GM11168 (cell line): Measurements from ENCODE around the gene IL31.
"Not testable (repeated sequence)": the region's sequence is repeated elsewhere in the genome, so short reads cannot be mapped to it uniquely, and the experiment has no call there.

Source experiments
- in situ Hi-C: fragments of 300-500 bp; cut with MboI; formaldehyde crosslinking; loops from one replicate; pipeline ENCODE4 v1.12.0; 2022; ENCODE audit warnings: low sequenced_read_pairs; ENCODE audit not compliant: unreplicated experiment

Gene IL31

DNA sequence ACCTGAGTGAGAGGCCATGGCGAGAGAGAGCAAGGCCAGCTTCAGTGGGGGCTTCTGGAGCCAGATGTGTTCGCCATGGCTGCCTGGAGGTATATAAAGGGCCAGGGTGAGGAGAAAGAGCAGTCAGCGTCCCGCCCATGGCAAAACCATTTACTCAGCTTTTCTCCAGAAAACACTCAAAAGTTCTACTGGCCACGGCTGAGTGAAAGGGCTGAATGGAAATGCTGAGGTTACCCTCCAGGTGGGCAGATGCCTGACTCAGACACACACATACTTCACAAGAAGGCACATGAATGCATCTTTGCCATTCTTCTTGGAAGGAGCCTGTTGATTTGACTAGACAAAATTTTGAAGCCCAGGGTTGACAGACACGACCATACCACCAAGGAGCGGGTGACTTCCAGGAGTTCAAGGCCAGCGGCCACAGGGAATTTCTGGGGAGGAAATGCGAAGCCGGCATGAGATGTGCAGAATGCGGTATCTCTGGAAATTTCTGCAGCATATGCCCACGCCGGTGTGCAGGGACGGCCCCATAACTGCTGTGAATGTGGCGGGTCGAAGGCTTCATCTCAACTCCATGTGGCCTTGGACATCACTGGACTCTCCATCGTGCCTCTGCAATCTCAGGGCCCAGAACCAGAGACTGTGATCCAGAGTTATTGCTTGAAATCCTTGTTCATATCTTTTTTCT is at the start of gene IL31:
TSS of gene IL31 (minus strand) at position 67 of the 691 bp plus-strand sequence. CDS start at position 18, 49 bp downstream.
- in situ Hi-C loops = no loop called here

DNA sequence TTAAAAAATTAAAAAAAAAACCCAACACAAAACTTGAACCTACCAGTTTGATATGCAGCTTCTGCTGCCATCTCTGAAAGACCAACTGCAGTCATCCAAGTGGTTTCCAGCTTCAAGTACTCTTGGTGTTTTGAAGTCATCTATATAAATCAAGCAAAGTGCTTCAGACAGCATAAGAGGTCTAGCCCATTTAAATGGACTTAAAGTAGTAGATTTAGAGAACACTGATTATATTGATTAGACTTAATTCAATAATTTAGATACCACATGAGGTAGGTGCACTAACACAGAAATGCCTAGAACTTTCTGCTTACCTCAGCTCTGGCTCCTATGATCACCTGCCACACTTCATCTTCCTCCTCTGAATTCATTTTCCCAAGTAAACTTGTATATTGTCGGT is 42.4 kb upstream of the IL31 start:
- in situ Hi-C loops = no loop called here

DNA sequence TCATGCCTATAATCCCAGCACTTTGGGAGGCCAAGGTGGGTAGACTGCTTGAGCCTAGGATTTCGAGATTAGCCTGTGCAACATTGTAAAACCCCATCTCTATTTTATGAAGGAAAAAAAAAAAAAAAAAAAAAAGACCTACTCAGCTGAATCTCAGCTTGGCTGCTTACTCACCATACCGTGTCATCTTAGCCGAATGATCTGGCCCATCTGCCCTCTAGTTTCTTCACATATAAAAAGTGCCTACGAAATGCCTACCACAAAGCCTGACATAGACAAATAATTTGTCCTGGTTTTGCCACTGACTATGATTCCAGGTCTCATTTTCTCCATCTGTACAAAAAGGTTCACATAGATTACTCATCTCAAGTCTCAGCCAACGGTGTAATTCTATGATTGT is 41.8 kb upstream of the IL31 start:
- in situ Hi-C loops = no loop called here

DNA sequence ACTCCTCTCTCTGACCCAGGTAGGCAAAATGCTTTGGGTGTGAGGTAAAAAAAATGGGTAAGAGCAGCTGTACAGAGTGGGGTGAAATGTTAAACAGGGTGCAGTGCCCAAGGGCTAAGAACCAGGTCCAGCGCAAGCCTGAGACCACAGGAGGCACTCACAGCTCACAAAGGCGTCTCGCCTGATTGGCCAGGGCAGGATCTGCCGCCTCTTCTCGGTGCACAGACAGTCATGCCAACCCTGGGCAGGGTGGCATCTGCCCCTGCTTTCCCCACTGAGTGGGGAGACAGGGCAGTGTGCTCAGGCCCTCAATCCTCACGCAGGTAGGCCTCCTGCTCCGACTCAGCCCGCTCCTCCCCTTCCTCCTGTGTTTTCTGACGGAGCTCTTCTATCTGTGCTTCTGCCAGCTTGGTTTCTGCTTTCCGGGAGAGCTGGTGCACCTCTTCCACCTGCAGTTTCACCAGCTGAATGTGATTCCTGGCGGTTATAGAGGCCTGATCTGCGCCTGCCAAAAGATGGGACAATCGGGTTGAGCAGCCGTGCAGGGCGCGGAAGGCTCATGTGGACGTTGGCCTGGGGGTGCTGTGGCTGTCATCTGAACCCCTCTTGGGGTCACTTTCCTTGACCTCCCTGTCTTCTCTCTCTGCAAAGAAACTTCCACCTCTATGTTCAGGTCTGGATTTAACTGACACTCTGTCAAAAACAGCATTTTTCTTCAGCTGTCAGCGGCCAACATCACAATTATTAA is 34.2 kb upstream of the IL31 start:
- in situ Hi-C loops = no loop called here

DNA sequence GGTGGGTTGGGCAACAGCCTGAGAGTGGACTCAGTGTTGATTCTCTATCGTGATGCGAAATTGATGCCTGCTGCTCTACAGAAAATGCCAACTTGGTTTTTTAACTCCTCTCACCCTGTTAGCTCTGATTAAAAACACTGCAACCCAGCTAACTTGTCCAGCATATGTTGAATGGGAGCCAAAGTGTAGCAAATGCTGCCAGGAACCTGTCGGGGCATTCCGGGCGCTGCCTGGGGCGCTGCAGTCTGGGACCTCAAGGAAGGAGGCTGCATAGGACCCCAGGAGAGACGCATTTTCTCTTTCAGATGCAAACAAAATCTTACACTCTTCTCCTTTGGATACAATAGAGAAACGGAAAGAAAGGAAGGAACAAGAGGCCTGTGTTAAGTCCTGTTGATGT is 33.4 kb upstream of the IL31 start:
- in situ Hi-C loops = no loop called here

DNA sequence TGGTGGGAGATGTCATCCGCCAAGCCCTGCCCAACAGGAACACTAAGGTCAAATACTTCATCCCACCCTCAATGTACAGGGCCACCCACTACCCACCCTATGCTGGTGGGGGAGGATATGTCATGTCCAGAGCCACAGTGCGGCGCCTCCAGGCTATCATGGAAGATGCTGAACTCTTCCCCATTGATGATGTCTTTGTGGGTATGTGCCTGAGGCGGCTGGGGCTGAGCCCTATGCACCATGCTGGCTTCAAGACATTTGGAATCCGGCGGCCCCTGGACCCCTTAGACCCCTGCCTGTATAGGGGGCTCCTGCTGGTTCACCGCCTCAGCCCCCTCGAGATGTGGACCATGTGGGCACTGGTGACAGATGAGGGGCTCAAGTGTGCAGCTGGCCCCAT is 33.0 kb upstream of the IL31 start:
- in situ Hi-C loops = no loop called here

DNA sequence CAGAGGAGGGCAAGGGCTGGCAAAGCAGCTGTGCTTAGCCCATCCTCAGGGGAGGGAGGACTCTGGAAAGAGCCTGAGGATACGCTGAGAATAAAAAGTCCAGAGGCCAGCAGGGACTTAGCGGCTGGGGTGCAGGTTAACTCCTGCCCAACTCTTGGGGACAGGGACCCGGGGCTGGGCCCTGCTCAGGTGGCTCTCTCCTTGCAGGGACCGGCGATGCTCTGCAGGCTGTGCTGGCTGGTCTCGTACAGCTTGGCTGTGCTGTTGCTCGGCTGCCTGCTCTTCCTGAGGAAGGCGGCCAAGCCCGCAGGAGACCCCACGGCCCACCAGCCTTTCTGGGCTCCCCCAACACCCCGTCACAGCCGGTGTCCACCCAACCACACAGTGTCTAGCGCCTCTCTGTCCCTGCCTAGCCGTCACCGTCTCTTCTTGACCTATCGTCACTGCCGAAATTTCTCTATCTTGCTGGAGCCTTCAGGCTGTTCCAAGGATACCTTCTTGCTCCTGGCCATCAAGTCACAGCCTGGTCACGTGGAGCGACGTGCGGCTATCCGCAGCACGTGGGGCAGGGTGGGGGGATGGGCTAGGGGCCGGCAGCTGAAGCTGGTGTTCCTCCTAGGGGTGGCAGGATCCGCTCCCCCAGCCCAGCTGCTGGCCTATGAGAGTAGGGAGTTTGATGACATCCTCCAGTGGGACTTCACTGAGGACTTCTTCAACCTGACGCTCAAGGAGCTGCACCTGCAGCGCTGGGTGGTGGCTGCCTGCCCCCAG is 32.3 kb upstream of the IL31 start:
- in situ Hi-C loops = no loop called here

DNA sequence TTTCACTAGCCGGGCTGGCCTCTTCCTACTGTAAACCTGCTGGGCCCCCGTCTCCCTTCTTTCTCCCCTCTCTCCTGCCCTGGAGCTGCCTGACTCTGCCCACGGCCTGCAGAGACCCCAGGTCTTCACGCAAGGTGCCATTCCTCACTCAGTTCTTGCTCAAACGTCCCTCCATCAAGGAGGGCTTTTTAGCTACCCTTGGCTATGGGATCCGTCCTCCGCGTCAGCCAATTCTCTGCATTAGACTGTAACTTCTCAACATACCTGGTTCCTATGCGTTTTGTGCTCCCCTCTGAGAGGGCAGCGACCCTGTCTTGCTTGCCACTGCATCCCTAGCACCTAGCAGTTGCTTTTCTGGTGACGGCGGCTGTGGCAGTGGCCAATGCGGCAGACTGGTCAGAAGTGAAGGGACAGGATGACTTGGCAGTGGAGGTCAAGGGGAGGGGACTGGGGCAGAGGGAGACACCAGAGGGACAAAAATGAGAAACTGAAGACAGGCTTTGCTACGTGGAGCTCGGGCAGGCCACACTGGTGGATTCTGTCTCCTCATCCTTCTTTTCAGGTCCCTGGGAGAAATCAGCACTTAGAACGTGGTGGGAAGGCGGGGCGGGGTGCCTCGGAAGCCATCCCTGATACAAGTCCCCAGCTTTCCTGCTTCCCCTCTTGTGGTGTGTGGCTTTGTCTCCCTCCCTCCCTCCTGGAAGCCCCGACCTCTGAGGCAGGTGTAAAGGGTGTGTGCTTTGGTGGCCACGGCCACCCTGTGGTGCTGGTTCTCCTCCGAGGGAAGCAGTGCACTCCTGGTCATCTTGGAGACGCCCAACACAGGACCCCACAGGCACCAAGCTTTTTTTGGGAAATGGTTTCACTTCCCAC is 31.3 kb upstream of the IL31 start:
- in situ Hi-C loops = no loop called here

DNA sequence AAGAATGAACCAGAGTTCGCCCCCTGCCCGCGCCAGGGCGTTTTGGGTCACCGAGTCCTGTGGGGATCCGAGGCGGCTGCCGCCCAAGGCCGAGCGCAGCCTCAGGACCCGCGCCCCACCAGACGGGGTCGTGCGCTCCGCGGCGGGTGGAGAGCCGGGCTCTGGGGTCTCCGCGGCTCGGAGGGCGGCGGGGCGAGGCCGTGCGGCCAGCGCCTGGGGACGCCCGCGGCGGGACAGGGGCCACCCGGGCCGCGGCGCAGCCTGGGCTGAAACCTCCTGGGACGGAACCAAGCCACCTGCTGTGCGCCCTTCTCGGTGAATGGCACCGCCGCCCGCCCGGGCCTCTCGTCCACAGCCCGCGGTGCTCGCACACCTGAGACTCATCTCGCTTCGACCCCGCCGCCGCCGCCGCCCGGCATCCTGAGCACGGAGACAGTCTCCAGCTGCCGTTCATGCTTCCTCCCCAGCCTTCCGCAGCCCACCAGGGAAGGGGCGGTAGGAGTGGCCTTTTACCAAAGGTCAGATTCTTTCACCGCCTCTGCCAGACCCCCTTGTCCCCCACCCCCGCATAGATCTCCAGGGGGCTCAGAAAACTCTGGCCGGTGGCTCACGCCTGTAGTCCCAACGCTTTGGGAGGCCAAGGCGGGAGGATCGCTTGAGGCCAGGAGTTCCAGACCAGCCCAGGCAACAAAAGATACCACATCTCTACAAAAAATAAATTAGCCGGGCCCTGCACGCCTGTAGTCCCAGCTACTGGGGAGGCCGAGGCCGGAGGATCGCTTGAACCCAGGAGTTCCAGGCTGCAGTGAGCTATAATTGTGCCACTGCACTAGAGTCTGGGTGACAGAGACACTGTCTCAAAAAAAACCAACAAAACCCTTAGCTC is 30.4 kb upstream of the IL31 start:
- in situ Hi-C loops = no loop called here

DNA sequence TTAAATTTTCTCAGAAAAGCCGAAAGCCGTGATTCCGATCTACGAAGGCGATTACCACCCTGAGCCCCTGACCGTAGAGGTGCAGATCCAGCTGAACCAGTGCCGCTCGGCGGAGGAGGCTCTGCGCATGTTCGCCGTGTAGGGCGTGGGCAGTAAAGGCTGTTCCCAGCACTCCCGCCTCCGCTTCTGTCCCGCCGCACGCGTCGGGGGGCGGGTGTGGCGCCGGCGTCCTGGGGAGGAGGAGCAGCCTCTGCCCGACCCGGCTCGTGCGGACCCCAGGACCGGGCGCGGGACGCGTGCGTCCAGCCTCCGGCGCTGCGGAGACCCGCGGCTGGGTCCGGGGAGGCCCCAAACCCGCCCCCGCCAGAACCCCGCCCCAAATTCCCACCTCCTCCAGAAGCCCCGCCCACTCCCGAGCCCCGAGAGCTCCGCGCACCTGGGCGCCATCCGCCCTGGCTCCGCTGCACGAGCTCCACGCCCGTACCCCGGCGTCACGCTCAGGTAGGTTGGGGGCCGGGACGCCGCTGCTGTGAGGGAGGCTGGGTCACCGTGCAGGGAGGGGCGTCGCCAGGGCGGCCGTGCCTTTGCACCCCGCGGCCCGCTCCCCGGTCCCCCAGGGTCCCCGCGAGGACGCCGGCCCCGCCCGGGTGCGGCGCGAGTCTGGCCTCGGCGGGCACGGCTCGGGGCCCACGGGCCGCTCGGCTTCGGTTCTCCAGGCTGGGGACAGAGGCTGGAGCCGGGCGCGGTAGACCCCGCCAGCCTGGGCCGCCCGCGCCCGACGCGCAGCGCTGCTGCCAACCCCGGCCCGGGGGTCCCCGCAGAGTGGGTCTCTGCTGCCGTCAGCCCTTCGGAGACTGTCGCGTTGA is 29.5 kb upstream of the IL31 start, which contains the start of gene B3GNT4:
TSS of gene B3GNT4 (plus strand) at position 409 of the 866 bp plus-strand sequence. CDS start 910 bp downstream, outside the sequence.
- in situ Hi-C loops = no loop called here

DNA sequence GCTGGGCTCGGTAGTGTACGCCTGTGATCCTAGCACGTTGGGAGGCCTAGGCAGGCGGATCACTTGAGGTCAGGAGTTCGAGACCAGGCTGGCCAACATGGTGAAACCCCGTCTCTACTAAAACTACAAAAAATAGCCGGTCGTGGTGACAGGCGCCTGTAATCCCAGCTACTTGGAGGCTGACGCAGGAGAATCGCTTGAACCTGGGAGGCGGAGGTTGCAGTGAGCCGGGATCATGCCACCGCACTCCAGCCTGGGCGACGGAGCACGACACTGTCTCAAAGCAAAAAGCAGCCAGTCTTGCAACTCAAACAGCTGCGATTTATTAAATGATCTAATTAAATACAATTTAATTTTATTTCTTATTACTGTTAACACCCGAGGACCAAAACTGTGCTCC is 28.8 kb upstream of the IL31 start:
- in situ Hi-C loops = not testable (repeated sequence)

DNA sequence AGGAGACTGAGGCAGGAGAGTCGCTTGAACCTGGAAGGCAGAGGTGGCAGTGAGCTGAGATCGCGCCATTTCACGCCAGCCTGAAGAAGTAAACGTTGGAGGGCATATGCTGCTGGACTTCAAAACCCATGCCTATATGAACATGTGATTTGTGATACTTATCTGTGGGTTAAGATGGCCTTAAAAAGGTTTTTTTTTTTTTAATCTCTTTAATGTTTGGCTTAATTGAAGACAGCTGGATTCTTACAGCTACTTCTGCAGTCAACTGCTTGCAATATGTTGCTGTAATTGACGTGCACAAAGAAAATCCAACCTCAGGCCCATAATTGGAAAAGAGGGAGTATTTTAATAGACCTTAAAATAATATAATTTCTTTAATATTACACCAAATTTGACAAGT is 28.0 kb upstream of the IL31 start:
- in situ Hi-C loops = no loop called here

DNA sequence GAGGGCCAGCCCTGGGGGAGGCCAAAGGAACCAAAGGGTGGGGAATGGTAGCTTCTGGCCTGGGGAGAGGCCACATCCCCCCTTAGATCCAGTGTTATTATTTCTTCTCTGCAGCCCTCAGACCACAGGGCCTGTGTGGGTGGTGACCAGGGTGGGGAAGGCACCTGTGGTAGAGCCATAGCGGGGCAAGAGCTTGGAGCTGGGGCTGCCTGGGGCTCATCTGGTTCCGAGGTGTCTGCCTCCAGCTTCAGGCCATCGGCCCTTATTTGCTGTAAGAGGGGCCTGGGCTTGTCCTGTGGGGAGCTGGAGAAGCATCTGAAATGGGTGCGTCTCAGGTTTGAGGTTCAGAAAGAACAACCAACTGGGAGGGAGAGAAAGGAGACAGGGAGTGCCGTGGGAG is 27.4 kb upstream of the IL31 start:
- in situ Hi-C loops = no loop called here

DNA sequence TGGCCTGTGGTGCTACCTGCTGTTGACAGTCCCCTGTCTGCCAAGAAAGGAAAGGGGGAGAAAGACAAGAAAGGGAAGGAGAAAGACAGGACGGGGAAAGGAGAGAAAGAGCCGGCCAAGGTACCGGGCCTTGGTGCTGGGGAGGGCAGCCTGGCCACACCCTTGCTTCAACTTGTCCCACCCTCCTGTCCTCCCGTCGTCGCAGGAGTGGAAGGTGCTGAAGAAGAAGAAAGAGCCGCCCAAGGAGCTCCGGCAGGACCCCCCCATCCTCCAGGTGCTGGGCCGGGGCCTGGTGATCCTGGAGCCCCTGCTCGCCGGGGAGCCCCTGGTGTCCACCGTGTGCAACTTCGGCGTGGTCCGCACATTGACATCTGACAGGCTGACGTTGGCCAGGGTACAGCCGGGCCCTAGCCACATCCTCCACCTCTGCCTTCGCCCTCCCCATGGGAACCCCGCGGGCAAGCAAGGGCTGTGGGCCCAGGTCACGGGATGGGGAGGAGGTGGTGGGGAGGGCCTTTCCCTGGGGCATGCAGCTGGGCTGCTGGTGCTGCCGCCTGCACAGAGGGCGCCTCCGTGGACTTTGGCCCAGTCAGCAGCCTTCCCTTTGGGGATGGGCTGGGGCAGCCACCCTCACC is 26.6 kb upstream of the IL31 start:
- in situ Hi-C loops = no loop called here

DNA sequence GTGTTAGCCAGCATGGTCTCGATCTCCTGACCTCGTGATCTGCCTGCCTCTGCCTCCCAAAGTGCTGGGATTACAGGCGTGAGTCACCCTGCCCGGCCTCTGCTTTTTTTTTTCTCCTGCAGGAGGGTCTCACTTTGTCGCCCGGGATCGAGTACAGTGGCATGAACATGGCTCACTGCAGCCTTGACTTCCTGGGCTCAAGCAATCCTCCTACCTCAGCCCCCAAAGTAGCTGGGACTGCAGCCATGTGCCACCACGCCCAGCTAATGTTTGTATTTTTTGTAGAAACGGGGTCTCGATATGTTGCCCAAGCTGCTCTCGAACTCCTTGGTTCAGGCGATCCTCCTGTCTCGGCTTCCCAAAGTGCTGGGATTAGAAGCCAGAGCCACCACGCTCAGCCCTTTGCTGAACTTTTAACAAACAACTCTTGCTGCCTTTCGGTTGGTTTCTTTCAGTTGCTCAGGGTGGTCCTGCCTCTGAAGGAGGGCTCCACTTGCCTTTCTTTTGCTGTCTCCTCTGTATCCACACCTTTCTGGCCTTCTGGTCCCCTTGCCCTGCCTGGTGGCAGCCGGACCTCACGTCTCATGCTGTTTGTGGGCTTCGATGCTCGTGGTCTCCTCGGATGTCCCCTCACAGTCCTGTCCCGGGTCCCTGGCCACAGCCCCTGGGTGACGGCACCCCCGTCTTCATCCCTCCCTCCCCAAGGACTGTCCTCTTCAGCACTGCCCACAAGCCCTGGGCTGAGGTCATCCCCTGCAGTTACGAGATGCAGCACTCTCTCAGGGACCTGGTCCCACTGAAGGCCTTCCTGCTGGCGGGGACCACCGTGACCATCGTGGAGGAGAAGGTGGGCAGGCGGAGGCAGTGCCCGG is 25.7 kb upstream of the IL31 start:
- in situ Hi-C loops = loop anchor here (10.0 kb wide), 1 partner anchor 145 kb away; no protein-coding TSS in a partner anchor

DNA sequence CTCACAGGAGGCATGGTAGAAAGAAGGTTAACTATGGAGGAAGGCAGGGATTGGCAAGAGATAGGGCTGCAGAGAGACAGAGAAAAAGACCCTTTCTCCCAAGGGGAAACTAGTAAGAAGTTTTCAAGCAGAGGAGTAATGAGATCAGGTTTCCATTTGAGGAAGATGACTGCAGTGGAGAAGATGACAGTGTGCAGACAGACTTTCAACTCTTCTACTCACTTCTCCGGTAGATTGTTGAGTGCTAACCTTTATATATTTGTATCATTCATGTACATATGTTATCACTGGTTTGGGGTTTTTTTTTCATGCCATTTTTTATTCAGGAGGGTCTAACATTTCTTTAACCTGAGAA is 23.6 kb upstream of the IL31 start:
- in situ Hi-C loops = loop anchor here (10.0 kb wide), 1 partner anchor 143 kb away; no protein-coding TSS in a partner anchor

DNA sequence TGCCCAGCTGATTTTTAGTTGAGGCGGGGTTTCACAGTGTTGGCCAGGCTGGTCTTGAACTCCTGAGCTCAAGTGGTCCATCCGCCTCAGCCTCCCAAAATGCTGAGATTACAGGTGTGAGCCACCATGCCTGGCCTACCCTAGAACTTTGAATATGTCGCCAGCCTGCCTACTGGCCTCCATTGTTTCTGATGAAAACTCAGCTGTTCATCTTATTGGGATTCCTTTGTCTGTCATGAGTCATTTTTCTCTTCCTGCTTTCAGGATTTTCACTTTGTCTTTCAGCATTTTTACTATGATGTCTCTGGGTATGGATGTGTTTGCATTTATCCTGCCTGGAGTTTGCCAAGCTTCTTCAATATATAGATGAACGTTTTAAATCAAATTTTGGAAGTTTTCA is 21.4 kb upstream of the IL31 start:
- in situ Hi-C loops = loop anchor here (10.0 kb wide), 1 partner anchor 141 kb away; no protein-coding TSS in a partner anchor
